PC-3 (cell line): Measurements from ENCODE around the gene NEAT1. TPM values are rescaled to one million over a fixed set of nuclear protein-coding genes. Genes with fewer than 3 reads are reported as not detected.

Experiments
- ATAC-seq: fragments of 200-7000 bp; cut with Tn5 transposase; 2 replicates; pipeline ENCODE4 v1.9.1; 2020; ENCODE audit warnings: mild to moderate bottlenecking, moderate library complexity
- BruUV-seq: library from RNA; stranded (reverse); fragments of 400-500 nt; replicated peaks from 2 replicates; lab custom pipeline; 2021; lab: Mats Ljungman, UMichigan
- CTCF ChIA-PET: fragments of 300-600 bp; sonication (Branson Sonifier 250); formaldehyde crosslinking; loops from one replicate; lab custom pipeline; 2022; ENCODE audit warnings: antibody characterized with exemption; lab: Charles Lee
- POLR2A ChIA-PET: fragments of 300-600 bp; sonication (Branson Sonifier 250); formaldehyde crosslinking; loops from one replicate; lab custom pipeline; 2022; ENCODE audit warnings: antibody characterized with exemption; ENCODE audit not compliant: unreplicated experiment; lab: Charles Lee
- DNase-seq: peaks from one replicate; pipeline ENCODE4 v3.0.0-alpha.2; 2015
- H2AFZ ChIP-seq: fragments of 300-600 bp; sonication (generic); 2 replicates; pipeline ENCODE4 v1.6.0; 2016; ENCODE audit warnings: antibody characterized with exemption, low read length
- H3F3A ChIP-seq: fragments of 300-600 bp; sonication (generic); one replicate; pipeline ENCODE4 v1.6.0; 2017; ENCODE audit warnings: antibody characterized with exemption, low read length, control low read depth, mild to moderate bottlenecking; ENCODE audit not compliant: unreplicated experiment
- H3K27ac ChIP-seq: fragments of 300-600 bp; sonication (generic); 2 replicates; pipeline ENCODE4 v1.5.1; 2016; ENCODE audit warnings: mild to moderate bottlenecking, low read length
- H3K27me3 ChIP-seq: fragments of 300-600 bp; sonication (generic); 2 replicates; pipeline ENCODE4 v1.6.1; 2016; ENCODE audit warnings: low read length, mixed read lengths
- H3K36me3 ChIP-seq: fragments of 300-600 bp; sonication (generic); 2 replicates; pipeline ENCODE4 v1.6.1; 2016; ENCODE audit warnings: low read depth, mixed run types, low read length, mixed read lengths
- H3K4me1 ChIP-seq: fragments of 300-600 bp; sonication (generic); 2 replicates; pipeline ENCODE4 v1.5.1; 2016; ENCODE audit warnings: low read length; ENCODE audit not compliant: insufficient read depth
- H3K4me2 ChIP-seq: fragments of 300-600 bp; sonication (generic); 2 replicates; pipeline ENCODE4 v1.6.0; 2016; ENCODE audit warnings: low read length
- H3K4me3 ChIP-seq: fragments of 300-600 bp; sonication (generic); 2 replicates; pipeline ENCODE4 v1.5.1; 2016; ENCODE audit warnings: mild to moderate bottlenecking, low read length, mixed read lengths
- H3K79me2 ChIP-seq: fragments of 300-600 bp; sonication (generic); 2 replicates; pipeline ENCODE4 v1.6.1; 2017; ENCODE audit warnings: low read length, mixed read lengths
- H3K9ac ChIP-seq: fragments of 300-600 bp; sonication (generic); 2 replicates; pipeline ENCODE4 v1.6.0; 2016; ENCODE audit warnings: mild to moderate bottlenecking, low read length
- H3K9me2 ChIP-seq: fragments of 300-600 bp; sonication (generic); replicated peaks from 2 replicates; pipeline ENCODE4 v1.6.1; 2016; ENCODE audit warnings: mixed run types, low read length, mixed read lengths
- H3K9me3 ChIP-seq: fragments of 300-600 bp; sonication (generic); 2 replicates; pipeline ENCODE4 v1.6.1; 2016; ENCODE audit warnings: low read length, mixed read lengths
- H4K20me1 ChIP-seq: fragments of 300-600 bp; sonication (generic); 2 replicates; pipeline ENCODE4 v1.6.1; 2016; ENCODE audit warnings: low read length, mixed read lengths
- CTCF ChIP-seq: fragments of 300-600 bp; sonication (generic); conservative IDR thresholded peaks from 2 replicates; pipeline ENCODE4 v1.5.1; 2017; ENCODE audit warnings: antibody characterized with exemption, low read depth, mild to moderate bottlenecking, low read length
- EZH2 ChIP-seq: fragments of 300-600 bp; sonication (generic); IDR thresholded peaks from one replicate; pipeline ENCODE4 v1.6.1; 2017; ENCODE audit warnings: antibody characterized with exemption, mild to moderate bottlenecking, low read length; ENCODE audit not compliant: unreplicated experiment
- EZH2phosphoT487 ChIP-seq: fragments of 300-600 bp; sonication (generic); IDR thresholded peaks from 2 replicates; pipeline ENCODE4 v1.6.1; 2018; ENCODE audit warnings: mild to moderate bottlenecking, antibody characterized with exemption, low read length, borderline replicate concordance
- intact Hi-C: fragments of 100-400 bp; cut with micrococcal nuclease; formaldehyde crosslinking; loops from 2 replicates; pipeline ENCODE4 v1.9.0; 2023
- total RNA-seq: library from RNA; depleted of rRNA; stranded (reverse); fragments of >200 nt; gene quantifications from 2 replicates; pipeline ENCODE4 v1.2.3, GENCODE V29; 2014

NEAT1 gene
- total RNA-seq, 1 experiment from 2014 or later, result 47.9 TPM

GRCh38 chr11:65479184-65480145, 56.9 kb downstream of the NEAT1 start:
- Histone ChIP-seq H3K9ac (no peak overlapping the region), H3K79me2 (peaks cover 18% of the 10 kb centered on the region), H4K20me1 (no peaks in the 10 kb centered on the region), H3K36me3 (no peaks in the 10 kb centered on the region), H3K4me2 (no peak overlapping the region), H3K9me3 (no peaks in the 10 kb centered on the region), H2AFZ (no peak overlapping the region), H3K4me1 (peaks cover 24% of the 10 kb centered on the region), H3K9me2 (no peaks in the 10 kb centered on the region), H3F3A (peaks cover 5% of the 10 kb centered on the region), H3K27me3 (no peaks in the 10 kb centered on the region), H3K4me3 (no peak overlapping the region), H3K27ac (no peak overlapping the region)
- intact Hi-C loops, result no loop called here
- TF ChIP-seq EZH2 (no peak), CTCF (peak; percentile 53)
- ChIA-PET POLR2A (interaction anchor here (0.6 to 2.0 kb wide), 4 partner anchors 15 to 23 kb away, joined by 6 to 21 read pairs (median 16); partner anchors contain the start of gene MALAT1), CTCF (interaction anchor here (1.0 to 1.3 kb wide), 4 partner anchors 12 to 31 kb away, joined by 4 to 11 read pairs (median 5); no protein-coding TSS in a partner anchor)
- ATAC-seq (no peak), DNase-seq (no peak)
- no TSS peak for BruUV-seq

GRCh38 chr11:65482306-65482850, 59.8 kb downstream of the NEAT1 start:
- Histone ChIP-seq H3K4me3 (no peak overlapping the region), H4K20me1 (no peaks in the 10 kb centered on the region), H3K9me3 (no peaks in the 10 kb centered on the region), H3K27ac (no peak overlapping the region), H3K36me3 (no peaks in the 10 kb centered on the region), H3K27me3 (no peaks in the 10 kb centered on the region), H2AFZ (no peak overlapping the region), H3K9ac (no peak overlapping the region), H3K4me2 (no peak overlapping the region), H3K4me1 (peaks cover 16% of the 10 kb centered on the region), H3K9me2 (no peaks in the 10 kb centered on the region), H3K79me2 (peaks cover 4% of the 10 kb centered on the region; the same call in 1 of the 2 replicates), H3F3A (no peaks in the 10 kb centered on the region)
- DNase-seq, result no peak
- ChIA-PET CTCF (interaction anchor here (1.1 kb wide), 1 partner anchor 10 kb away, joined by 7 read pairs; no protein-coding TSS in a partner anchor), POLR2A (interaction anchor here (0.6 kb wide), 1 partner anchor 20 kb away, joined by 10 read pairs; no protein-coding TSS in a partner anchor)
- TF ChIP-seq EZH2 (no peak), CTCF (no peak), EZH2phosphoT487 (no peak)
- no TSS peak for BruUV-seq
- intact Hi-C loops, result no loop called here
- no peak for ATAC-seq
